Sigmoid colon (tissue), 7 donors: ENCODE results near the gene COPS2. TPM values are rescaled to one million over a fixed set of nuclear protein-coding genes. Genes with fewer than 3 reads are reported as not detected.

Experiments used
- DNase-seq: peaks from one replicate; pipeline ENCODE4 v3.0.0-alpha.2; 2019
- H3K27ac ChIP-seq, 4 donors: fragments of 200-600 bp; sonication (generic); one replicate each; pipeline ENCODE4 v1.5.1; 2016 to 2019; ENCODE audit warnings: mild to moderate bottlenecking in 1 of 4
- H3K27me3 ChIP-seq, 3 donors: fragments of 200-600 bp; sonication (generic); one replicate each; pipeline ENCODE4 v1.5.1; 2019; ENCODE audit warnings: mild to moderate bottlenecking in 1 of 3
- H3K36me3 ChIP-seq, 4 donors: fragments of 200-600 bp; sonication (generic); one replicate each; pipeline ENCODE4 v1.5.1; 2016 to 2019
- H3K4me1 ChIP-seq, 4 donors: fragments of 200-600 bp; sonication (generic); one replicate each; pipeline ENCODE4 v1.5.1; 2017 to 2019
- H3K4me3 ChIP-seq, 4 donors: fragments of 200-600 bp; sonication (generic); one replicate each; pipeline ENCODE4 v1.5.1; 2017 to 2019; ENCODE audit warnings: mild to moderate bottlenecking in 2 of 4, moderate library complexity in 1 of 4
- H3K9me3 ChIP-seq, 4 donors: fragments of 200-600 bp in 3 of 4; sonication (generic) in 3 of 4; one replicate each; pipeline versions ENCODE4 v1.5.1 to v1.6.1; 2013 to 2019
- CTCF ChIP-seq, 4 experiments: fragments of 450-650 bp in 3 of 4; fragments of 200-600 bp in 1 of 4; IDR thresholded peaks; one replicate each; pipeline ENCODE4 v1.5.1; 2016 to 2019; ENCODE audit warnings: antibody characterized with exemption in 4 of 4, mild to moderate bottlenecking in 3 of 4, moderate library complexity in 2 of 4
- EP300 ChIP-seq, 4 donors: sonication (generic); formaldehyde crosslinking; IDR thresholded peaks; one replicate each; pipeline ENCODE4 v1.6.1; 2017; ENCODE audit warnings: antibody characterized with exemption in 4 of 4
- POLR2A ChIP-seq, 2 donors: fragments of 450-650 bp; IDR thresholded peaks; one replicate each; pipeline ENCODE4 v1.6.1; 2016; ENCODE audit warnings: antibody characterized with exemption in 2 of 2, mild to moderate bottlenecking in 2 of 2, moderate library complexity in 2 of 2
- POLR2AphosphoS5 ChIP-seq, 4 donors: sonication (generic); formaldehyde crosslinking; IDR thresholded peaks; one replicate each; pipeline ENCODE4 v1.6.1; 2017; ENCODE audit warnings: antibody characterized with exemption in 4 of 4
- WGBS, 2 donors: extraction: QIAGEN DNeasy Blood & Tissue Kit; methylation state at CpG; one replicate each; pipeline ENCODE4 v1.1.7; 2013; 5-methylcytosine and 5-hydroxymethylcytosine counted together
- intact Hi-C: fragments of 100-400 bp; cut with DNase I; formaldehyde crosslinking; loops from one replicate; pipeline ENCODE4 v1.15.1; 2023
- polyA plus RNA-seq, 3 donors: library from polyadenylated mRNA; stranded (reverse); fragments of 200-250 nt; gene quantifications; one replicate each; pipeline ENCODE4 v1.2.3, GENCODE V29; 2013
- total RNA-seq, 4 donors: library from RNA; depleted of rRNA; stranded (reverse); fragments of >200 nt; gene quantifications; one replicate each; pipeline ENCODE4 v1.1.0, GENCODE V29; 2016
- donor health status: healthy with polysubstance abuse.
- donor health status: Bipolar disorder and iron deficiency.
- donor health status: healthy.

Gene COPS2
- total and polyA plus RNA-seq, 7 donors: 35.7 to 142 (median 88.9) TPM

- peaks cover 0 to 100% (median 30%) of the 10 kb centered on the region in 4 donors for H3K36me3 ChIP-seq
- no peaks in the 10 kb centered on the region for H3K27me3 ChIP-seq
- H3K4me3 ChIP-seq: no peak overlapping the region
- TF ChIP-seq POLR2A (IDR thresholded peaks at IDR 0.05): no peak
- TF ChIP-seq EP300 (IDR thresholded peaks at IDR 0.05): no peak
- TF ChIP-seq POLR2AphosphoS5 (IDR thresholded peaks at IDR 0.05): no peak
- TF ChIP-seq CTCF (IDR thresholded peaks at IDR 0.05): no peak
- 92 to 94% methylated on average over 3 of the region's 3 CpGs for WGBS, 2 donors
- H3K27ac ChIP-seq: no peak overlapping the region
- no peak for DNase-seq
- no peaks in the 10 kb centered on the region for H3K9me3 ChIP-seq
- intact Hi-C loops: no loop called here
- H3K4me1 ChIP-seq: no peaks in the 10 kb centered on the region
Observed at GRCh38 chr15:49131403-49131802, 24.0 kb downstream of the COPS2 start.

- TF ChIP-seq POLR2AphosphoS5 (IDR thresholded peaks at IDR 0.05) (no peak), EP300 (IDR thresholded peaks at IDR 0.05) (no peak), POLR2A (IDR thresholded peaks at IDR 0.05) (no peak), CTCF (IDR thresholded peaks at IDR 0.05) (no peak)
- no peaks in the 10 kb centered on the region for H3K9me3 ChIP-seq
- no peak overlapping the region for H3K4me3 ChIP-seq
- no peak overlapping the region for H3K27ac ChIP-seq
- H3K4me1 ChIP-seq: peaks cover 0 to 11% (median 3%) of the 10 kb centered on the region in 4 donors
- no peaks in the 10 kb centered on the region for H3K27me3 ChIP-seq
- H3K36me3 ChIP-seq: peaks cover 0 to 38% (median 9%) of the 10 kb centered on the region in 4 donors
- 70 to 95% methylated on average over 2 of the region's 2 CpGs for WGBS, 2 donors
- DNase-seq: no peak
- intact Hi-C loops: no loop called here
Observed at GRCh38 chr15:49124371-49124770, 31.0 kb downstream of the COPS2 start.

GRCh38 chr15:49122541-49123062 lies 32.8 kb downstream of the COPS2 start:
- intact Hi-C loops: no loop called here
- no peak for DNase-seq
- Histone ChIP-seq H3K27ac (no peak overlapping the region), H3K4me1 (peaks cover 0 to 11% (median 3%) of the 10 kb centered on the region in 4 donors), H3K9me3 (no peaks in the 10 kb centered on the region), H3K4me3 (no peak overlapping the region), H3K27me3 (no peaks in the 10 kb centered on the region), H3K36me3 (peaks cover 0 to 20% (median 5%) of the 10 kb centered on the region in 4 donors)
- WGBS, 2 donors: 73 to 75% methylated on average over 1 of the region's 1 CpG
- TF ChIP-seq POLR2AphosphoS5 (IDR thresholded peaks at IDR 0.05): no peak
- TF ChIP-seq POLR2A (IDR thresholded peaks at IDR 0.05): no peak
- TF ChIP-seq CTCF (IDR thresholded peaks at IDR 0.05): no peak
- TF ChIP-seq EP300 (IDR thresholded peaks at IDR 0.05): no peak

- H3K4me3 ChIP-seq: no peak overlapping the region
- no peaks in the 10 kb centered on the region for H3K27me3 ChIP-seq
- TF ChIP-seq EP300 (IDR thresholded peaks at IDR 0.05) (no peak), CTCF (IDR thresholded peaks at IDR 0.05) (no peak), POLR2A (IDR thresholded peaks at IDR 0.05) (no peak), POLR2AphosphoS5 (IDR thresholded peaks at IDR 0.05) (no peak)
- peaks cover 0 to 11% (median 3%) of the 10 kb centered on the region in 4 donors for H3K4me1 ChIP-seq
- no peaks in the 10 kb centered on the region for H3K9me3 ChIP-seq
- WGBS, 2 donors: 92 to 95% methylated on average over 1 of the region's 1 CpG
- peaks cover 0 to 13% (median 0%) of the 10 kb centered on the region in 4 donors for H3K36me3 ChIP-seq
- no peak overlapping the region for H3K27ac ChIP-seq
- intact Hi-C loops: no loop called here
- DNase-seq: no peak
Observed at GRCh38 chr15:49121901-49122300, 33.5 kb downstream of the COPS2 start.

GRCh38 chr15:49120832-49121231 lies 34.6 kb downstream of the COPS2 start:
- no peak for DNase-seq
- Histone ChIP-seq H3K4me1 (peaks cover 0 to 11% (median 3%) of the 10 kb centered on the region in 4 donors), H3K27ac (no peak overlapping the region), H3K27me3 (no peaks in the 10 kb centered on the region), H3K36me3 (peaks cover 0 to 3% (median 0%) of the 10 kb centered on the region in 4 donors), H3K4me3 (no peak overlapping the region), H3K9me3 (no peaks in the 10 kb centered on the region)
- intact Hi-C loops: no loop called here
- no peak for TF ChIP-seq CTCF (IDR thresholded peaks at IDR 0.05)
- no peak for TF ChIP-seq EP300 (IDR thresholded peaks at IDR 0.05)
- TF ChIP-seq POLR2AphosphoS5 (IDR thresholded peaks at IDR 0.05): no peak
- no peak for TF ChIP-seq POLR2A (IDR thresholded peaks at IDR 0.05)
- WGBS, 2 donors: 74 to 81% methylated on average over 4 of the region's 4 CpGs
